Type B pancreatic cell (in vitro differentiated cells): ENCODE data around the gene LGALS9. TPM values are rescaled to one million over a fixed set of nuclear protein-coding genes. Genes with fewer than 3 reads are reported as not detected.

ENCODE experiments used
- DNase-seq: peaks from one replicate; pipeline ENCODE4 v3.0.0; 2021; ENCODE audit warnings: mixed read lengths; ENCODE audit not compliant: unreplicated experiment; ENCODE audit errors: extremely low spot score
- H3K27ac Mint-ChIP-seq: 2 replicates; pipeline ENCODE4 v1.8.0; 2021; ENCODE audit warnings: mild to moderate bottlenecking, mixed read lengths
- H3K27me3 Mint-ChIP-seq: 2 replicates; pipeline ENCODE4 v1.8.0; 2021; ENCODE audit warnings: mixed read lengths
- H3K36me3 Mint-ChIP-seq: 2 replicates; pipeline ENCODE4 v1.8.0; 2021; ENCODE audit warnings: mixed read lengths
- H3K4me1 Mint-ChIP-seq: one replicate; pipeline ENCODE4 v1.8.0; 2021; ENCODE audit warnings: mixed read lengths; ENCODE audit not compliant: unreplicated experiment
- H3K4me3 Mint-ChIP-seq: 2 replicates; pipeline ENCODE4 v1.8.0; 2021; ENCODE audit warnings: mild to moderate bottlenecking, mixed read lengths
- H3K9me3 Mint-ChIP-seq: 2 replicates; pipeline ENCODE4 v1.8.0; 2021; ENCODE audit warnings: mixed read lengths
- total RNA-seq: library from RNA; stranded (reverse); gene quantifications from 2 replicates; pipeline ENCODE4 v1.2.1, GENCODE V29; 2021; ENCODE audit warnings: low replicate concordance
- TF ChIP-seq, protein P1 (sequence below): fragments of 200-600 bp; sonication (generic); conservative IDR thresholded peaks from 2 replicates; pipeline ENCODE4 v1.5.0; 2021; ENCODE audit warnings: antibody characterized with exemption, mild to moderate bottlenecking

Gene LGALS9
- total RNA-seq, 1 donor from 2014 or later: 25.3 TPM

DNA sequence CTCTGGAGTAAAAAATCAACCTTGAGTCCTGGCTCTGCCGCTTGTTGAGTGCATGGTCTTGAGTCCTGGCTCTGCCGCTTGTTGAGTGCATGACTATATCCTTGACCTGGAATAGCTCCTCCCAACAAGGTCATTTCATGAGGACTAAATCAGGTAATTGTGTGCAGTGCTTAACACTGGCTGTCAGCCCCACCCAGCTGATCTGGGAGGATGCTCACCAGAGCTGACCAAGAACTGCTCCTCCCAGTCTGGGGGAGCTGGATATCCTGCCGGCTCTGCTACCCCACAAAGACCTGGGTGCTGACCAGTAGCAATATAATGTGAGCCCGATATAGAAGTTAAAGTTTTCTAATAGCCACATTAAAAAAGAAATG lies 20.7 kb upstream of the LGALS9 start:
- Mint-ChIP-seq H3K36me3 (peaks cover 17% of the 10 kb centered on the region), H3K9me3 (no peaks in the 10 kb centered on the region), H3K4me3 (no peak overlapping the region), H3K4me1 (no peaks in the 10 kb centered on the region), H3K27me3 (no peaks in the 10 kb centered on the region), H3K27ac (no peak overlapping the region)
- TF ChIP-seq, protein P1, sequence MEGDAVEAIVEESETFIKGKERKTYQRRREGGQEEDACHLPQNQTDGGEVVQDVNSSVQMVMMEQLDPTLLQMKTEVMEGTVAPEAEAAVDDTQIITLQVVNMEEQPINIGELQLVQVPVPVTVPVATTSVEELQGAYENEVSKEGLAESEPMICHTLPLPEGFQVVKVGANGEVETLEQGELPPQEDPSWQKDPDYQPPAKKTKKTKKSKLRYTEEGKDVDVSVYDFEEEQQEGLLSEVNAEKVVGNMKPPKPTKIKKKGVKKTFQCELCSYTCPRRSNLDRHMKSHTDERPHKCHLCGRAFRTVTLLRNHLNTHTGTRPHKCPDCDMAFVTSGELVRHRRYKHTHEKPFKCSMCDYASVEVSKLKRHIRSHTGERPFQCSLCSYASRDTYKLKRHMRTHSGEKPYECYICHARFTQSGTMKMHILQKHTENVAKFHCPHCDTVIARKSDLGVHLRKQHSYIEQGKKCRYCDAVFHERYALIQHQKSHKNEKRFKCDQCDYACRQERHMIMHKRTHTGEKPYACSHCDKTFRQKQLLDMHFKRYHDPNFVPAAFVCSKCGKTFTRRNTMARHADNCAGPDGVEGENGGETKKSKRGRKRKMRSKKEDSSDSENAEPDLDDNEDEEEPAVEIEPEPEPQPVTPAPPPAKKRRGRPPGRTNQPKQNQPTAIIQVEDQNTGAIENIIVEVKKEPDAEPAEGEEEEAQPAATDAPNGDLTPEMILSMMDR: no peak
- no peak for DNase-seq

DNA sequence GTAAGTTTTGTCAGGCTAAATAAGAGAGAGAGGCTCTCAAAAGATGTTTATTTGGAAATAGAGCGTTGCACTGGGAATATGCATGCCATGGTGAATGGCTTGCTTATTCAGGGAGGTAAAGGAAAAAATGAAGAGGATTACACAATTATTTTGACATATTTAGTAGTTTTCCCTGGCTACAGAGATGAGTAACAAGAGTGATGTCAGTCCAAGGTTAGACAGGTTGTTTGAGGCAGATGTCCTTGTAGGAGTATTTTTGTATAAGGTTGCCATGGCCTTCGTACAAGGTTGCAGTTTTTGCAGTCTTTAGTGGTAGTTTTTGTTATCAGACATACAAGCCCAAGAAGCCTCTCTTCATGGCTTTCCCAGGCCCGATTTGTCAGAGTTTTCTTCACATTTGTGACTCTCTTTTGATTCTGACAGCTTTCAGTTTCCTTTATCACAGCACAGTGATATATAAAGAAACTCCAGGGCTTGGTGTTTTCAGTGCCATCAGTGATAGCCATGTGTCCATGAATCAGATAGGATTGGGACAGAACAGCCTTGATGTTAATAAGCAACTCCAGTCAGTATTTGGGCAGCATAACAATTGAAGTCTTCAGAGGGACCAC lies 18.7 kb upstream of the LGALS9 start:
- H3K4me1 Mint-ChIP-seq: no peaks in the 10 kb centered on the region
- TF ChIP-seq, protein P1: no peak
- no peak for DNase-seq
- no peaks in the 10 kb centered on the region for H3K9me3 Mint-ChIP-seq
- H3K4me3 Mint-ChIP-seq: no peak overlapping the region
- H3K27me3 Mint-ChIP-seq: no peaks in the 10 kb centered on the region
- H3K27ac Mint-ChIP-seq: no peak overlapping the region
- peaks cover 28% of the 10 kb centered on the region for H3K36me3 Mint-ChIP-seq

DNA sequence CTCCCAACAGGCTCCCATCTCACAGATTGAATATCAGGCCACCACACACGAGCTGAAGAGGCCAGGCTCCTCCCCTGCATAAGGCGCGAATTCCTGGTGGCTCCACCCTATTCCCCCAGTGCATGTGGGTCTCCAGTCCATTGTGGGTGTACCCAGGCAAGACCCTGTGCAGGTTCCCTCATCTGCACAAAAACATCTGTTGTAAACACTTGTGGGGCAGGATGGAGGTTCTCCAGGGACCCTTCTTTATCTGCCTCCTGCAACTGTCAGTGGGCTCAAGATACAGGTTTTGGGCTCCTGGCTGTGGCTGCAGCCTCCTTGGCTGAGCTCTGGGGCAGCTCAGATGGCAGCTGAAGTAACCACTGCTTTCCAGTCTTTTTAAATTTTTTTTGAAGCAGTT lies 17.6 kb upstream of the LGALS9 start:
- Mint-ChIP-seq H3K4me3 (no peak overlapping the region), H3K4me1 (no peaks in the 10 kb centered on the region), H3K27me3 (no peaks in the 10 kb centered on the region), H3K36me3 (peaks cover 28% of the 10 kb centered on the region), H3K27ac (no peak overlapping the region), H3K9me3 (no peaks in the 10 kb centered on the region)
- TF ChIP-seq, protein P1: no peak
- no peak for DNase-seq

DNA sequence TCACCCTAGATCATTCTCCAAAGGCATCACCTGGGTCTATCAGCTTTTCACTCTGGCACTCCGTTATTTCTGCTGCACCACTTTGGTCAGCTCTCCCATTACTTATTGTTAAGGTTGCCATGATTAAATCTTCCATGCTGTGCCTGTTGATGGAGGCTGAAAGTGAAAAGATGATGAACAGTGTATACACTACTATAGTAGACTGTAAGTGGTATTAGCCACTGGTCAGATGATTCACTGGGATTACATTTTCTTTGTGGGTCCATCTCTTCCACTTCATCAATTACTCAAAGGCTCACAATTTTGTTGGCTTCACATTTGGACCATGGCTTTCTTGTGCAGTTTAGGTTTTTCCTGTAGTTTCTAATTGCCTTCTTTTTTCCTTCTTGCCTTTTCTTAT lies 15.9 kb upstream of the LGALS9 start:
- H3K4me3 Mint-ChIP-seq: no peak overlapping the region
- no peak overlapping the region for H3K27ac Mint-ChIP-seq
- no peaks in the 10 kb centered on the region for H3K27me3 Mint-ChIP-seq
- peaks cover 23% of the 10 kb centered on the region for H3K36me3 Mint-ChIP-seq
- TF ChIP-seq, protein P1: no peak
- H3K9me3 Mint-ChIP-seq: no peaks in the 10 kb centered on the region
- H3K4me1 Mint-ChIP-seq: no peaks in the 10 kb centered on the region
- DNase-seq: no peak

DNA sequence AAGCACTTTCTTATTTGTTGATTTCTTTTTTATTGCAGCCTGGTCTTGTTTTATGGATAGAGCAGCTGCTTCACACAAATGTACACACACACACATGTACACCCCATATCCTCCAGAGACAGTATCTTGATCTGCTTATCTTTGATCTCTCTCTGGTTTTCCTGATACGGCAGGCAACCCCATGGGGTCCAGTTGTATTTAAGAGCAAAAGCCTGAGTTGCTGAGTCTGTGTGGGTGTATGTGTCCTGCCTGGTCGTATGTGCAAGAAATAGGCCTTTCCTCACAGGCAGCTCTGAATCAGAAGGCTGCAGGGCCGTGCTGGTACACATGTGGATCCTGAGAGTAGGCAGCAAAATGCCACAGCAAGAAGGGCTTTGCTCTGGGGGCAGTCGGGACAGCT lies 14.6 kb upstream of the LGALS9 start:
- no peak overlapping the region for H3K4me3 Mint-ChIP-seq
- H3K9me3 Mint-ChIP-seq: no peaks in the 10 kb centered on the region
- H3K27ac Mint-ChIP-seq: no peak overlapping the region
- peaks cover 18% of the 10 kb centered on the region for H3K36me3 Mint-ChIP-seq
- no peaks in the 10 kb centered on the region for H3K27me3 Mint-ChIP-seq
- H3K4me1 Mint-ChIP-seq: no peaks in the 10 kb centered on the region
- TF ChIP-seq, protein P1: no peak
- no peak for DNase-seq

DNA sequence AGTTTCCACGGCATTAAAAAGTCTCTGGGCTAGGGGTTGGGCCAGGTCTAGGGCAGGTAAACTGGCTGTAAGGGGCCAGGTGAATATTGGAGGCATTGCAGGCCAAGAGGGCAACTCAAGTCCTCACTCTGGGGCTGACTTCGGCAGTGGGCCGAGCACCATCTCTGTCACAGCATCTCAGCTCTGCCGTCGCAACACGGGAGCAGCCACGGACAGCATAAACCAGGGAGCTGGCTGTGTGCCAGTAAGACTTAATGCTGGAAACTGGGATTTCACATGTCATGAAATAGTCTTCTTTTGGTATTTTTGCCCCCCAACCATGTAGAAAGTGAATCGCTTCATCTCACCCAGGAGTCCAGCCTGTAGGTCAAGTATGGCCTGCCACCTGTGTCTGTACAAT lies 12.6 kb upstream of the LGALS9 start:
- Mint-ChIP-seq H3K36me3 (peaks cover 19% of the 10 kb centered on the region), H3K4me1 (no peaks in the 10 kb centered on the region), H3K9me3 (no peaks in the 10 kb centered on the region), H3K27ac (no peak overlapping the region), H3K4me3 (no peak overlapping the region), H3K27me3 (no peaks in the 10 kb centered on the region)
- TF ChIP-seq, protein P1: no peak
- DNase-seq: no peak
